Measurements from ENCODE around the gene YOD1. TPM values are rescaled to one million over a fixed set of nuclear protein-coding genes. Genes with fewer than 3 reads are reported as not detected.

The YOD1 gene
- total RNA-seq, 1 donor from 2014 or later: 8.0 TPM

- no peak overlapping the region for H3K4me3 Mint-ChIP-seq
- no peaks in the 10 kb centered on the region for H3K27me3 Mint-ChIP-seq
- H3K27ac Mint-ChIP-seq: no peak overlapping the region
- DNase-seq: no peak
- H3K4me1 Mint-ChIP-seq: peaks cover 24% of the 10 kb centered on the region
- peaks cover 8% of the 10 kb centered on the region for H3K36me3 Mint-ChIP-seq (ENCODE audit: low read depth)
- intact Hi-C loops (cut with micrococcal nuclease): no loop called here
- H3K9me3 Mint-ChIP-seq: peaks cover 4% of the 10 kb centered on the region
Measured at GRCh38 chr1:207067185-207067584, 16.2 kb upstream of the YOD1 start.

GRCh38 chr1:207064561-207064960 lies 13.6 kb upstream of the YOD1 start:
- H3K9me3 Mint-ChIP-seq: no peaks in the 10 kb centered on the region
- no peak overlapping the region for H3K4me3 Mint-ChIP-seq
- H3K4me1 Mint-ChIP-seq: peaks cover 5% of the 10 kb centered on the region
- peaks cover 8% of the 10 kb centered on the region for H3K36me3 Mint-ChIP-seq (ENCODE audit: low read depth)
- DNase-seq: no peak
- no peaks in the 10 kb centered on the region for H3K27me3 Mint-ChIP-seq
- no peak overlapping the region for H3K27ac Mint-ChIP-seq
- intact Hi-C loops (cut with micrococcal nuclease): no loop called here

GRCh38 chr1:207063014-207063413 lies 12.0 kb upstream of the YOD1 start:
- Mint-ChIP-seq H3K36me3 (ENCODE audit: low read depth) (peaks cover 3% of the 10 kb centered on the region), H3K27me3 (no peaks in the 10 kb centered on the region), H3K27ac (no peak overlapping the region), H3K9me3 (no peaks in the 10 kb centered on the region), H3K4me1 (no peaks in the 10 kb centered on the region), H3K4me3 (no peak overlapping the region)
- intact Hi-C loops (cut with micrococcal nuclease): no loop called here
- DNase-seq: no peak

- Mint-ChIP-seq H3K36me3 (ENCODE audit: low read depth) (peaks cover 3% of the 10 kb centered on the region), H3K4me3 (no peak overlapping the region), H3K27me3 (no peaks in the 10 kb centered on the region), H3K4me1 (no peaks in the 10 kb centered on the region), H3K27ac (no peak overlapping the region), H3K9me3 (no peaks in the 10 kb centered on the region)
- no peak for DNase-seq
- intact Hi-C loops (cut with micrococcal nuclease): no loop called here
Measured at GRCh38 chr1:207062058-207062457, 11.1 kb upstream of the YOD1 start.

GRCh38 chr1:207060596-207060995 lies 9.6 kb upstream of the YOD1 start:
- H3K9me3 Mint-ChIP-seq: no peaks in the 10 kb centered on the region
- intact Hi-C loops (cut with micrococcal nuclease): no loop called here
- H3K27ac Mint-ChIP-seq: no peak overlapping the region
- no peaks in the 10 kb centered on the region for H3K4me1 Mint-ChIP-seq
- DNase-seq: no peak
- peaks cover 3% of the 10 kb centered on the region for H3K36me3 Mint-ChIP-seq (ENCODE audit: low read depth)
- no peak overlapping the region for H3K4me3 Mint-ChIP-seq
- peaks cover 5% of the 10 kb centered on the region for H3K27me3 Mint-ChIP-seq

GRCh38 chr1:207059881-207060280 lies 8.9 kb upstream of the YOD1 start:
- Mint-ChIP-seq H3K36me3 (ENCODE audit: low read depth) (peaks cover 3% of the 10 kb centered on the region), H3K27ac (no peak overlapping the region), H3K27me3 (peaks cover 5% of the 10 kb centered on the region), H3K9me3 (no peaks in the 10 kb centered on the region), H3K4me1 (peaks cover 1% of the 10 kb centered on the region), H3K4me3 (no peak overlapping the region)
- no peak for DNase-seq
- intact Hi-C loops (cut with micrococcal nuclease): no loop called here

- peaks cover 5% of the 10 kb centered on the region for H3K27me3 Mint-ChIP-seq
- peaks cover 3% of the 10 kb centered on the region for H3K36me3 Mint-ChIP-seq (ENCODE audit: low read depth)
- H3K4me1 Mint-ChIP-seq: peaks cover 5% of the 10 kb centered on the region
- intact Hi-C loops (cut with micrococcal nuclease): no loop called here
- H3K4me3 Mint-ChIP-seq: no peak overlapping the region
- no peak overlapping the region for H3K27ac Mint-ChIP-seq
- no peaks in the 10 kb centered on the region for H3K9me3 Mint-ChIP-seq
- DNase-seq: no peak
Measured at GRCh38 chr1:207058878-207059867, 8.2 kb upstream of the YOD1 start.

GRCh38 chr1:207058252-207058651 lies 7.2 kb upstream of the YOD1 start:
- intact Hi-C loops (cut with micrococcal nuclease): no loop called here
- no peak for DNase-seq

GRCh38 chr1:207056673-207057072 lies 5.7 kb upstream of the YOD1 start:
- H3K27ac Mint-ChIP-seq: no peak overlapping the region
- DNase-seq: no peak
- H3K36me3 Mint-ChIP-seq (ENCODE audit: low read depth): no peaks in the 10 kb centered on the region
- H3K9me3 Mint-ChIP-seq: no peaks in the 10 kb centered on the region
- no peak overlapping the region for H3K4me3 Mint-ChIP-seq
- intact Hi-C loops (cut with micrococcal nuclease): no loop called here
- H3K4me1 Mint-ChIP-seq: peaks cover 21% of the 10 kb centered on the region
- peaks cover 7% of the 10 kb centered on the region for H3K27me3 Mint-ChIP-seq

More at GRCh38 chr1:207058252-207058651, 7.2 kb upstream of the YOD1 start:
- H3K27ac Mint-ChIP-seq: no peak overlapping the region
- H3K27me3 Mint-ChIP-seq: peaks cover 5% of the 10 kb centered on the region
- H3K4me3 Mint-ChIP-seq: no peak overlapping the region
- no peaks in the 10 kb centered on the region for H3K9me3 Mint-ChIP-seq
- peaks cover 2% of the 10 kb centered on the region for H3K36me3 Mint-ChIP-seq (ENCODE audit: low read depth)
- H3K4me1 Mint-ChIP-seq: peaks cover 10% of the 10 kb centered on the region

- peaks cover 7% of the 10 kb centered on the region for H3K27me3 Mint-ChIP-seq
- intact Hi-C loops (cut with micrococcal nuclease): no loop called here
- H3K36me3 Mint-ChIP-seq (ENCODE audit: low read depth): no peaks in the 10 kb centered on the region
- H3K9me3 Mint-ChIP-seq: no peaks in the 10 kb centered on the region
- no peak overlapping the region for H3K27ac Mint-ChIP-seq
- DNase-seq: no peak
- H3K4me1 Mint-ChIP-seq: peaks cover 26% of the 10 kb centered on the region
- no peak overlapping the region for H3K4me3 Mint-ChIP-seq
Measured at GRCh38 chr1:207055386-207056001, 4.5 kb upstream of the YOD1 start.

GRCh38 chr1:207054491-207054890 lies 3.5 kb upstream of the YOD1 start:
- no peak for DNase-seq
- Mint-ChIP-seq H3K4me1 (peaks cover 30% of the 10 kb centered on the region), H3K27ac (no peak overlapping the region), H3K4me3 (peak overlapping the region; percentile 5), H3K36me3 (ENCODE audit: low read depth) (peaks cover 5% of the 10 kb centered on the region), H3K27me3 (peaks cover 7% of the 10 kb centered on the region), H3K9me3 (no peaks in the 10 kb centered on the region)
- intact Hi-C loops (cut with micrococcal nuclease): loop anchor here (5.0 kb wide), 3 partner anchors 132 to 698 kb away; partner anchors contain the start of genes CD46 and FCMR

GRCh38 chr1:207052911-207053769 lies 2.1 kb upstream of the YOD1 start, which contains the start of gene PFKFB2:
Gene PFKFB2 (plus strand): TSS chr1:207053275. CDS start chr1:207054718, 1,443 bp downstream.
- intact Hi-C loops (cut with micrococcal nuclease): loop anchor here (5.0 kb wide), 3 partner anchors 131 to 699 kb away; partner anchors contain the start of genes CD46 and FCMR
- Mint-ChIP-seq H3K9me3 (no peaks in the 10 kb centered on the region), H3K27ac (peak within 1 kb of the TSS; percentile 83), H3K4me3 (peak within 1 kb of the TSS; percentile 100), H3K27me3 (peaks cover 7% of the 10 kb centered on the region), H3K36me3 (ENCODE audit: low read depth) (peaks cover 12% of the 10 kb centered on the region), H3K4me1 (peaks cover 36% of the 10 kb centered on the region)
- peak; percentile 98 for DNase-seq

- Mint-ChIP-seq H3K36me3 (ENCODE audit: low read depth) (peaks cover 28% of the 10 kb centered on the region), H3K27me3 (peaks cover 2% of the 10 kb centered on the region), H3K27ac (peak overlapping the region; percentile 96), H3K9me3 (no peaks in the 10 kb centered on the region), H3K4me1 (peaks cover 47% of the 10 kb centered on the region), H3K4me3 (peak overlapping the region; percentile 98)
- intact Hi-C loops (cut with micrococcal nuclease): loop anchor here (1.0 to 5.0 kb wide), 8 partner anchors 28 to 702 kb away; partner anchors contain the start of genes CD46, CD55 and FCMR
- DNase-seq: peak; percentile 97
Measured at GRCh38 chr1:207050480-207051190, 373 bp downstream of the YOD1 start.
